ENCODE measurements around the gene NRSN1. TPM values are rescaled to one million over a fixed set of nuclear protein-coding genes. Genes with fewer than 3 reads are reported as not detected.

Gene NRSN1, protein sequence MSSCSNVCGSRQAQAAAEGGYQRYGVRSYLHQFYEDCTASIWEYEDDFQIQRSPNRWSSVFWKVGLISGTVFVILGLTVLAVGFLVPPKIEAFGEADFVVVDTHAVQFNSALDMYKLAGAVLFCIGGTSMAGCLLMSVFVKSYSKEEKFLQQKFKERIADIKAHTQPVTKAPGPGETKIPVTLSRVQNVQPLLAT
- 88.3 and 130 TPM in 2 replicates for polyA plus RNA-seq

DNA sequence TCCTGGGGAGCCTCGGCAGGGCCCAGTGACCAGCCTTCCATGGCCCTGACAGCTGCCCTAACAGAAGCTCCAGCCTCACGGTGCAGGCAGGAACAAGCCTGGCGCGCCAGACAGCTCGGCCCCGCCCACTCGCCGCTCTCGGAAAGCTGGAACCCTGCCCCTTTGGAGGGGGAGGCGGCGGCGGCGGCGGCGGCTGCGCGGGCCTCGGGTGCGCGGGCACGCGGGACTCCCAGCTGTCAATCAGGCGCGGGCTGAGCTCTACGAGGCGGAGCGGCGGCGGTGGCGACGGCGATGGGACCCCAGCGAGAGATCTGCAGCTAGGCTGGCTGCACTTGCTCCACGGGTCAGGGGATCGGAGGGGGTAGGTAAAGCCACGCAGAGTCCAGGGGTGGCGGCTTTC lies at the start of gene NRSN1:
NRSN1 (plus strand) TSS at position 236 of the 400 bp plus-strand sequence. CDS start 8,113 bp downstream, outside the sequence.

Other genes with a start within 250 kb of the NRSN1 start
- gene DCDC2, start 231.8 kb downstream of the NRSN1 start, polyA plus RNA-seq, result 0.40 and 0.43 TPM in 2 replicates